Measurements from ENCODE around the gene PDZD7. TPM values are rescaled to one million over a fixed set of nuclear protein-coding genes. Genes with fewer than 3 reads are reported as not detected.

PDZD7 gene
- polyA plus RNA-seq, 1 donor from 2014 or later, result not detected

- Mint-ChIP-seq H3K4me1 (peaks cover 12 to 22% (median 20%) of the 10 kb centered on the region in 3 donors), H3K27me3 (peaks cover 19% of the 10 kb centered on the region), H3K4me3 (peak overlapping the region; percentile 76 to 99 (median 94)), H3K27ac (peak overlapping the region in 1 of 3 donors; percentile 65), H3K9me3 (no peaks in the 10 kb centered on the region), H3K36me3 (no peaks in the 10 kb centered on the region)
Measured at GRCh38 chr10:101065481-101066145, 34.7 kb upstream of the PDZD7 start.

- Mint-ChIP-seq H3K36me3 (no peaks in the 10 kb centered on the region), H3K9me3 (no peaks in the 10 kb centered on the region), H3K4me3 (peak overlapping the region in 3 of 4 donors; percentile 25 to 96 (median 48)), H3K27me3 (peaks cover 19% of the 10 kb centered on the region), H3K27ac (peak overlapping the region in 1 of 3 donors; percentile 65), H3K4me1 (peaks cover 17 to 29% (median 26%) of the 10 kb centered on the region in 3 donors)
Measured at GRCh38 chr10:101064415-101065030, 33.6 kb upstream of the PDZD7 start.

GRCh38 chr10:101063548-101064414 lies 32.9 kb upstream of the PDZD7 start:
- Mint-ChIP-seq H3K36me3 (no peaks in the 10 kb centered on the region), H3K9me3 (no peaks in the 10 kb centered on the region), H3K27ac (peak overlapping the region in 1 of 3 donors; percentile 65), H3K4me3 (peak overlapping the region; percentile 30 to 96 (median 65)), H3K27me3 (peaks cover 19% of the 10 kb centered on the region), H3K4me1 (peaks cover 18 to 29% (median 26%) of the 10 kb centered on the region in 3 donors)

- peaks cover 19% of the 10 kb centered on the region for H3K27me3 Mint-ChIP-seq
- H3K4me3 Mint-ChIP-seq, result peak overlapping the region in 3 of 4 donors; percentile 47 to 96 (median 49)
- no peak overlapping the region for H3K27ac Mint-ChIP-seq
- no peaks in the 10 kb centered on the region for H3K36me3 Mint-ChIP-seq
- peaks cover 18 to 29% (median 26%) of the 10 kb centered on the region in 3 donors for H3K4me1 Mint-ChIP-seq
- no peaks in the 10 kb centered on the region for H3K9me3 Mint-ChIP-seq
Measured at GRCh38 chr10:101063050-101063525, 32.2 kb upstream of the PDZD7 start.

GRCh38 chr10:101062232-101063049 lies 31.5 kb upstream of the PDZD7 start:
- no peaks in the 10 kb centered on the region for H3K36me3 Mint-ChIP-seq
- peak overlapping the region; percentile 52 to 96 (median 90) for H3K4me3 Mint-ChIP-seq
- H3K27me3 Mint-ChIP-seq, result peaks cover 18% of the 10 kb centered on the region
- peak overlapping the region in 2 of 3 donors; percentile 73 to 92 for H3K27ac Mint-ChIP-seq
- H3K9me3 Mint-ChIP-seq, result no peaks in the 10 kb centered on the region
- peaks cover 15 to 25% (median 24%) of the 10 kb centered on the region in 3 donors for H3K4me1 Mint-ChIP-seq

GRCh38 chr10:101061624-101062231 lies 30.8 kb upstream of the PDZD7 start, which contains the start of gene KAZALD1:
Gene KAZALD1, plus strand, starts transcription at chr10:101061989. Its CDS starts 604 bp downstream, at chr10:101062593.
- Mint-ChIP-seq H3K27ac (peak within 1 kb of the TSS; percentile 92 to 97 (median 96)), H3K4me1 (peaks cover 15 to 25% (median 24%) of the 10 kb centered on the region in 3 donors), H3K9me3 (no peaks in the 10 kb centered on the region), H3K4me3 (peak within 1 kb of the TSS; percentile 96 to 99 (median 98)), H3K27me3 (peaks cover 15% of the 10 kb centered on the region), H3K36me3 (no peaks in the 10 kb centered on the region)

GRCh38 chr10:101060951-101061623 lies 30.2 kb upstream of the PDZD7 start:
- Mint-ChIP-seq H3K27ac (peak overlapping the region; percentile 92 to 97 (median 96)), H3K9me3 (no peaks in the 10 kb centered on the region), H3K36me3 (no peaks in the 10 kb centered on the region), H3K27me3 (peaks cover 13% of the 10 kb centered on the region), H3K4me3 (peak overlapping the region; percentile 96 to 99 (median 98)), H3K4me1 (peaks cover 15 to 25% (median 22%) of the 10 kb centered on the region in 3 donors)

GRCh38 chr10:101060036-101060950 lies 29.4 kb upstream of the PDZD7 start:
- Mint-ChIP-seq H3K27me3 (peaks cover 11% of the 10 kb centered on the region), H3K9me3 (no peaks in the 10 kb centered on the region), H3K27ac (peak overlapping the region; percentile 92 to 97 (median 96)), H3K36me3 (no peaks in the 10 kb centered on the region), H3K4me1 (peaks cover 15 to 25% (median 17%) of the 10 kb centered on the region in 3 donors), H3K4me3 (peak overlapping the region; percentile 94 to 99 (median 98))

- Mint-ChIP-seq H3K27me3 (no peaks in the 10 kb centered on the region), H3K4me3 (no peak overlapping the region), H3K4me1 (peaks cover 5 to 11% (median 7%) of the 10 kb centered on the region in 3 donors), H3K36me3 (no peaks in the 10 kb centered on the region), H3K27ac (no peak overlapping the region), H3K9me3 (no peaks in the 10 kb centered on the region)
Measured at GRCh38 chr10:101056365-101057151, 25.6 kb upstream of the PDZD7 start.

GRCh38 chr10:101055411-101055810 lies 24.5 kb upstream of the PDZD7 start:
- no peak overlapping the region for H3K27ac Mint-ChIP-seq
- H3K9me3 Mint-ChIP-seq, result no peaks in the 10 kb centered on the region
- no peaks in the 10 kb centered on the region for H3K36me3 Mint-ChIP-seq
- H3K27me3 Mint-ChIP-seq, result peaks cover 3% of the 10 kb centered on the region
- H3K4me1 Mint-ChIP-seq, result peaks cover 5 to 12% (median 8%) of the 10 kb centered on the region in 3 donors
- no peak overlapping the region for H3K4me3 Mint-ChIP-seq

- Mint-ChIP-seq H3K36me3 (no peaks in the 10 kb centered on the region), H3K4me3 (no peak overlapping the region), H3K4me1 (peaks cover 2 to 11% (median 5%) of the 10 kb centered on the region in 3 donors), H3K27me3 (peaks cover 6% of the 10 kb centered on the region), H3K9me3 (no peaks in the 10 kb centered on the region), H3K27ac (no peak overlapping the region)
Measured at GRCh38 chr10:101054876-101055275, 23.9 kb upstream of the PDZD7 start.

GRCh38 chr10:101054351-101054750 lies 23.4 kb upstream of the PDZD7 start:
- Mint-ChIP-seq H3K4me1 (peaks cover 0 to 6% (median 3%) of the 10 kb centered on the region in 3 donors), H3K27ac (no peak overlapping the region), H3K4me3 (no peak overlapping the region), H3K36me3 (no peaks in the 10 kb centered on the region), H3K27me3 (peaks cover 11% of the 10 kb centered on the region), H3K9me3 (no peaks in the 10 kb centered on the region)

Data from IgD-negative memory B cell (primary cell).